NCI-H1436 (cell line): ENCODE results near the gene ZNF91.
"Not testable (repeated sequence)": the region's sequence is repeated elsewhere in the genome, so short reads cannot be mapped to it uniquely, and the experiment has no call there.

Source experiments
- DNase-seq: peaks from one replicate; lab custom pipeline; 2025; lab: John Stamatoyannopoulos, UW

The ZNF91 gene

DNA sequence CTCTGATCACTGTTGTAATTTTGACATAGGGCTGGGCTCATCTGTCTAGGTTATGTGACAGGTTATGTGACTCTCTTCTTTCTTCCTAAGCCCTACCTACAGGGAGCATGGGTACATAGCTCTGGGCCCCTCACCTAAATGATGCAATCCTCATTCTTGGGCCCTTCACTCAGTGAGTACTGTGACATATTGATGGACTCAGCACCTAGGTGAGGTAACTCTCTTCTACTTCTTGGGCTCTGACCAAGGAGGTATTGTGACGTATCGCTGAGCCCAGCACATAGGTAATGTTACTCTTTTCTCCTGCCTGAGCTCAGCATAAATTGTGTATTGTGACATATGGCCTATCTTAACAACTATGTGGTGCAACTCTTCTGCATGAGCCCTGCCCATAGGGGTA lies 76.3 kb downstream of the ZNF91 start:
- not testable (repeated sequence) for DNase-seq

- DNase-seq = no peak
Observed at GRCh38 chr19:23318143-23318542, 77.1 kb downstream of the ZNF91 start.

DNA sequence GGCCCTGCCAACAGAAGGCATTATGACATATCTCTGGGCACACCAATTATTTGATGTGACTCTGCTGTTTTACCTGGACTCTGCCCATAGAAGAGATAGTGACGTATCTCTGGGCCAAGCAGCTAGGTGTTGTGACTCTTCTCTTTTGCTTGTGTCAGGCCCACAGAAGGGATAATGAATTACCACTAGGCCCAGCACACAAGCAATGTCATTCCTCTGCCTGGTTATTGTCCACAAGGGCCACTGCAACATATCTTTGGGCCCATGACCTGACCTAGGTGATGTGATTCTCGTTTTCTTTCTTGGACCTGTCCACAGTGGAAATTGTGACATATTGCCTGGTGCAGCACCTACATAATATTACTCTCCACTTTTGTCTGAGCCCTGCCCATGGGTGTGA lies 80.0 kb downstream of the ZNF91 start:
- DNase-seq = no peak

DNA sequence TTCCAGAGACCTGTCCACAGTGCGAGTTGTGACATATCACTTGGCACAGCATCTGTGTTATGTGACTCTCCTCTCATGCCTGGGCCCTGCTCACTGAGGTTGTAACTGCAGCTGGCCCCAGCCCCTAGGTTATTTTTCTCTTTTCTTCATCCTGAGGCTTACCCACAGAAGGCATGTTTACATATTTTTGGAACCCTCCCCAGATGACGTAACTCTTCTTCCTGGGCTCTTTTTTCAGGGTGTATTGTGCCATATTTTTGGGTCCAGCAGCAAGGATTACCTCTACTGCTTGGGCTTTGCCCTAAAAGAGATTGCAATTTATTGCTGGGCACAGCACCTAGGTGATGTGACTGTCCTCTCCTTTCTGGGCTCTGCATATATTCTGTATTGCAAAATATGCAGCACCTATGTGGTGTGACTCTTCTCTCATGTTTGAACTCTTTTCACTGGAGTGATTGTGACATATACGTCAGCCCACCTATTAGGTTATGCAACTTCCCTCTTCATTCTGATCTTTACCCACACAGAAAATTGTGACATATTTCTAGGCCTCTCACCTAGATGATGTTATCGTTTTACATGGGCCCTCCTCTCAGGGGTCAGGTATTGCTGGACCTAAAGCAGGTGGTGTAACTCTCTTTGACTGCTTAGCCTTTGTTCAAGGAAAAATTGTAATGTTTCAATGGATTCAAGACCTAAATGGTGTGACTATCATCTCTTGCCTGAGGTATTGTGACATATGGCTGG lies 80.6 kb downstream of the ZNF91 start:
- DNase-seq = no peak

DNA sequence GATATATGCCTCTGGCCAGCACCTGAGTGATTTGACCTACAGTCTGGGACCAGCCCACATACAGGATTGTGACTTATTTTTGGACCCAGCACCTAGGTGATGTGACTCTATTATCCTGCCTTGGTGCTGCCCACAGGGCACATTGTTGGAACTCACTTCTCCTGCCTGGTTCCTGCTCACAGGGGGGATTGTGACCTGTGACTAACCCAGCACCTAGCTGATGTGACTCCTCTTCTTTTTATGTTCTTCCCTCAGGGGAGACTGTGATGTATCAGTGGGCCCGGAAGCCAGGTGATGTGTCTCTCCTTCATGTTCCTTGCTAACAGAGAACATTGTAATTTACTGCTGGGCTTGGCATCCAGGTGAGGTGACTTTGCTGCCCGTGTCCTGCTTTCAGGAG lies 82.1 kb downstream of the ZNF91 start:
- no peak for DNase-seq

- DNase-seq = no peak
Observed at GRCh38 chr19:23312515-23312914, 82.8 kb downstream of the ZNF91 start.

DNA sequence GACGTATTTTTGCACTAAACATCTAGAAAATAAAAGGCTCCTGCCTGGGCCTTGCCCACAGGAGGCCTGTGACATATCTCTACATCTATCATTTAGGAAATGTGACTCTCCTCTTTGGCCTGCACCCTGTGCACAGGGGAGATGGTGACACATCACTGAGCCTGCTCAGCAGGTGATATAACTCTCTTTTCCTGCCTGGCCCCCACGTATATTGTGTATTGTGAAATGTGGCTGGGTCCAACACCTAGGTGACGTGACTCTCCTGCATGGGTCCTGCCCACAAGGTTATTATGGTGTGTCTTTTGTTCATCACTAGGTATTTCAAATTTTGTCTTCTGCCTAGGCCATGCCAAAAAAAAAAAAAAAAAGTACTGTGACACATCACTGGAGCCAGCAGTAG lies 83.7 kb downstream of the ZNF91 start:
- DNase-seq = no peak

GRCh38 chr19:23310729-23311211 lies 84.5 kb downstream of the ZNF91 start:
- no peak for DNase-seq

DNA sequence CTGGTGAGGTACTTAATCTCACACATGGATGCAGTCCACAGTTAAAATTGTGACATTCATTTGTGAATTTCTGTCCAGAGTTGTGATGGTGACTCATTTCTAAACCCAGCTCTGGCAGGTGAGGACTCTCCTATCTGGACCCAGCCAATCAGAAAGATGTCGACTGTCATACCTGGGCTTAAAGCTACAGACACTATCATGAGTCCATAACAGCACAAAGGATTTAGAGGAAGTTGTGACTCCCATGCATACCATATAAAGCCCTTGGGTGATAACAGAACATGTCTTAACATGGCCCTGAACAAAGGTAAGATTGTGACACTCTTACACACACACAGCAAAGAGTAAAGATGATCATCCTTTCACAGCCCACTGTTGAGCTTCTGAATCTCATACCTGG lies 85.3 kb downstream of the ZNF91 start:
- no peak for DNase-seq

GRCh38 chr19:23305555-23305954 lies 89.7 kb downstream of the ZNF91 start:
- no peak for DNase-seq

- DNase-seq = no peak
Observed at GRCh38 chr19:23304238-23304637, 91.0 kb downstream of the ZNF91 start.

DNA sequence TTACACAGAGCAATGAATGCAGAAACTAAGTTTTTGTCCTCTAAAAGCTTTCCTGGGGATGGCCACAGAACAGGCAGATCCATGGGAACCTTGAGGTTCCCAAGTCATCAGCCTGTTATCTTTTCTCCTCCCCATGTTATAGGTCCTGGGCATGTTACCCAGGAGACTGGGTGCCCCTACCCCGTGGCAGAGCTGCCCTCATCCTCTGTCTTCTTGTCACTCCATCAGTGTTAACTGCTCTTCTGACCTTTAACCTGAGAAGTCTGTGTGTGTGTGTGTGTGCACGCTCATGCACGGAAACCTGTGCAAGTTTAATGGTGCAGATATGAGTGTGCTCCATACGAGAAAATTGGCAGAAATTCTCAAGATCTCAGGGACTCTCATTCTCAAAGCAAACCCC lies 101.1 kb downstream of the ZNF91 start:
- DNase-seq = no peak

- DNase-seq = not testable (repeated sequence)
Observed at GRCh38 chr19:23289966-23290365, 105.3 kb downstream of the ZNF91 start.
